Caco-2 (cell line): Measurements from ENCODE around the gene MGP. TPM values are rescaled to one million over a fixed set of nuclear protein-coding genes. Genes with fewer than 3 reads are reported as not detected.

Experiments used
- BruUV-seq: library from RNA; stranded (reverse); fragments of 400-500 nt; replicated peaks from 2 replicates; lab custom pipeline; 2021; lab: Mats Ljungman, UMichigan
- CTCF ChIA-PET: fragments of 300-600 bp; sonication (Branson Sonifier 250); formaldehyde crosslinking; loops from one replicate; lab custom pipeline; 2022; ENCODE audit warnings: antibody characterized with exemption; lab: Charles Lee
- POLR2A ChIA-PET: fragments of 300-600 bp; sonication (Branson Sonifier 250); formaldehyde crosslinking; loops from one replicate; lab custom pipeline; 2022; ENCODE audit warnings: antibody characterized with exemption; lab: Charles Lee
- DNase-seq, 2 experiments: peaks; one replicate each; pipeline versions ENCODE4 v3.0.0 to v3.0.0-alpha.2; 2020 to 2022
- H3K27me3 ChIP-seq: replicated peaks from 2 replicates; pipeline ENCODE4 v1.6.0; 2011; ENCODE audit warnings: low read length; ENCODE audit not compliant: control insufficient read depth, insufficient read depth
- H3K36me3 ChIP-seq: 2 replicates; pipeline ENCODE4 v1.5.1; 2011; ENCODE audit warnings: low read length; ENCODE audit not compliant: control insufficient read depth, insufficient read depth
- H3K4me1 ChIP-seq: fragments of 250-450 bp; sonication (Bioruptor Pico); 2 replicates; pipeline ENCODE4 v1.5.1; 2020; ENCODE audit warnings: mild to moderate bottlenecking
- H3K4me3 ChIP-seq: 2 replicates; pipeline ENCODE4 v1.5.1; 2011; ENCODE audit warnings: low read depth, mild to moderate bottlenecking, control low read depth, low read length
- H3K9me3 ChIP-seq: fragments of 250-450 bp; sonication (Bioruptor Pico); 2 replicates; pipeline ENCODE4 v1.5.1; 2020; ENCODE audit warnings: mild to moderate bottlenecking, moderate library complexity
- H3K27ac Mint-ChIP-seq: one replicate; pipeline ENCODE4 v1.8.0; 2022; ENCODE audit warnings: mixed read lengths; ENCODE audit not compliant: unreplicated experiment
- H3K27me3 Mint-ChIP-seq: one replicate; pipeline ENCODE4 v1.8.0; 2022; ENCODE audit warnings: mixed read lengths; ENCODE audit not compliant: insufficient read depth, unreplicated experiment
- H3K36me3 Mint-ChIP-seq: one replicate; pipeline ENCODE4 v1.8.0; 2022; ENCODE audit warnings: mild to moderate bottlenecking, mixed read lengths; ENCODE audit not compliant: insufficient read depth, unreplicated experiment
- H3K4me1 Mint-ChIP-seq: one replicate; pipeline ENCODE4 v1.8.0; 2022; ENCODE audit warnings: low read depth, mixed read lengths; ENCODE audit not compliant: unreplicated experiment
- H3K4me3 Mint-ChIP-seq: one replicate; pipeline ENCODE4 v1.8.0; 2022; ENCODE audit warnings: mild to moderate bottlenecking, moderate library complexity, mixed read lengths; ENCODE audit not compliant: unreplicated experiment
- H3K9me3 Mint-ChIP-seq: one replicate; pipeline ENCODE4 v1.8.0; 2022; ENCODE audit warnings: mixed read lengths; ENCODE audit not compliant: unreplicated experiment
- intact Hi-C: fragments of 100-400 bp; cut with micrococcal nuclease; formaldehyde crosslinking; loops from one replicate; pipeline ENCODE4 v1.10.0; 2022; ENCODE audit not compliant: unreplicated experiment
- total RNA-seq: library from RNA; stranded (reverse); gene quantifications from 2 replicates; pipeline ENCODE4 v1.2.3, GENCODE V29; 2022
- TF ChIP-seq, protein P1 (sequence below), 2 experiments: fragments of 200-600 bp in 1 of 2; IDR thresholded peaks; 1 replicate in 1 of 2; 2 replicates in 1 of 2; pipeline versions ENCODE4 v1.5.1 to v1.8.0; 2011 to 2022; ENCODE audit warnings: antibody characterized with exemption in 1 of 2, control low read depth in 1 of 2, inconsistent platforms in 1 of 2, low read depth in 1 of 2, low read length in 1 of 2, mild to moderate bottlenecking in 1 of 2, moderate library complexity in 1 of 2; ENCODE audit not compliant: insufficient read depth in 1 of 2, severe bottlenecking in 1 of 2, unreplicated experiment in 1 of 2

Gene MGP
- total RNA-seq, 1 experiment from 2014 or later, result not detected

DNA sequence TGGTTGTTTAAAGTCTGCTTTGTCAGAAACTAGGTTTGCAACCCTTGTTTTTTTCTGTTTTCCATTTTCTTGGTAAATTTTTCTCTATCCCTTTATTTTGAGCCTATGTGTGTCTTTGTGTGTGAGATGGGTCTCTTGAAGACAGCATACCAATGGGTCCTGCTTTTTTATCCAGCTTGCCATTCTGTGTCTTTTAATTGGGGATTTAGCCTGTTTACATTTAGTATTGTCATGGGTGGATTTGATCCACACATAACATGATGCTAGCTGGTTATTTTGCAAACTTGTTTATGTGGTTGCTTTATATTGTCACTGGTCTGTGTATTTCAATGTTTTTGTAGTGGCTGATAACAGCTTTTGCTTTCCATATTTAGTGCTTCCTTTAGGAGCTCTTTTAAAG, 25.2 kb downstream of the MGP start:
- TF ChIP-seq, protein P1, sequence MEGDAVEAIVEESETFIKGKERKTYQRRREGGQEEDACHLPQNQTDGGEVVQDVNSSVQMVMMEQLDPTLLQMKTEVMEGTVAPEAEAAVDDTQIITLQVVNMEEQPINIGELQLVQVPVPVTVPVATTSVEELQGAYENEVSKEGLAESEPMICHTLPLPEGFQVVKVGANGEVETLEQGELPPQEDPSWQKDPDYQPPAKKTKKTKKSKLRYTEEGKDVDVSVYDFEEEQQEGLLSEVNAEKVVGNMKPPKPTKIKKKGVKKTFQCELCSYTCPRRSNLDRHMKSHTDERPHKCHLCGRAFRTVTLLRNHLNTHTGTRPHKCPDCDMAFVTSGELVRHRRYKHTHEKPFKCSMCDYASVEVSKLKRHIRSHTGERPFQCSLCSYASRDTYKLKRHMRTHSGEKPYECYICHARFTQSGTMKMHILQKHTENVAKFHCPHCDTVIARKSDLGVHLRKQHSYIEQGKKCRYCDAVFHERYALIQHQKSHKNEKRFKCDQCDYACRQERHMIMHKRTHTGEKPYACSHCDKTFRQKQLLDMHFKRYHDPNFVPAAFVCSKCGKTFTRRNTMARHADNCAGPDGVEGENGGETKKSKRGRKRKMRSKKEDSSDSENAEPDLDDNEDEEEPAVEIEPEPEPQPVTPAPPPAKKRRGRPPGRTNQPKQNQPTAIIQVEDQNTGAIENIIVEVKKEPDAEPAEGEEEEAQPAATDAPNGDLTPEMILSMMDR (IDR thresholded peaks at IDR 0.05; ENCODE audit: insufficient read depth in 1 of 2, low read depth in 1 of 2, low read length in 1 of 2, severe bottlenecking in 1 of 2, unreplicated experiment in 1 of 2), result no peak
- Mint-ChIP-seq H3K27me3 (peaks cover 21% of the 10 kb centered on the region), H3K9me3 (peaks cover 30% of the 10 kb centered on the region), H3K36me3 (no peaks in the 10 kb centered on the region), H3K4me1 (no peaks in the 10 kb centered on the region), H3K27ac (no peak overlapping the region), H3K4me3 (no peak overlapping the region)
- Histone ChIP-seq H3K36me3 (no peaks in the 10 kb centered on the region), H3K27me3 (no peaks in the 10 kb centered on the region), H3K4me3 (no peak overlapping the region), H3K4me1 (no peaks in the 10 kb centered on the region), H3K9me3 (peaks cover 7% of the 10 kb centered on the region)
- no peak for DNase-seq
- CTCF ChIA-PET, result no interaction called here
- POLR2A ChIA-PET, result no interaction called here
- no TSS peak for BruUV-seq
- intact Hi-C loops, result no loop called here

DNA sequence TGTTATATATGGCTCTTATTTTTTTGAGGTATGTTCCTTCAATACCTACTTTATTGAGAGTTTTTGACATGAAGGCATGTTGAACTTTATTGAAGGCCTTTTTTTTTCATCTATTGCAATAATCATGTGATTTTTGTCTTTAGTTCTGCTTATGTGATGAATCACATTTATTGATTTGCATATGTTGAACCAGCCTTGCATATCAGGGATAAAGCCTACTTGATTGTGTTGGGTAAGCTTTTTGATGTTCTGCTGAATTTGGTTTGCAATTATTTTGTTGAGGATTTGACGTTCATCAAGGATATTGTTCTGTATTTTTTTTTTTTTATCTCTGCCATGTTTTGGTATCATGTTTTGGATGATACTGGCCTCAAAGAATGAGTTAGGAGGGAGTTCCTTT, 27.1 kb downstream of the MGP start:
- H3K36me3 ChIP-seq, result no peaks in the 10 kb centered on the region
- POLR2A ChIA-PET, result no interaction called here
- no TSS peak for BruUV-seq
- Mint-ChIP-seq H3K27ac (no peak overlapping the region), H3K4me3 (no peak overlapping the region), H3K27me3 (peaks cover 17% of the 10 kb centered on the region), H3K9me3 (peaks cover 30% of the 10 kb centered on the region), H3K4me1 (no peaks in the 10 kb centered on the region), H3K36me3 (no peaks in the 10 kb centered on the region)
- DNase-seq, result no peak
- no peaks in the 10 kb centered on the region for H3K27me3 ChIP-seq
- TF ChIP-seq, protein P1 (IDR thresholded peaks at IDR 0.05; ENCODE audit: insufficient read depth in 1 of 2, low read depth in 1 of 2, low read length in 1 of 2, severe bottlenecking in 1 of 2, unreplicated experiment in 1 of 2), result no peak
- no peaks in the 10 kb centered on the region for H3K4me1 ChIP-seq
- H3K4me3 ChIP-seq, result no peak overlapping the region
- intact Hi-C loops, result no loop called here
- peaks cover 7% of the 10 kb centered on the region for H3K9me3 ChIP-seq
- CTCF ChIA-PET, result no interaction called here

DNA sequence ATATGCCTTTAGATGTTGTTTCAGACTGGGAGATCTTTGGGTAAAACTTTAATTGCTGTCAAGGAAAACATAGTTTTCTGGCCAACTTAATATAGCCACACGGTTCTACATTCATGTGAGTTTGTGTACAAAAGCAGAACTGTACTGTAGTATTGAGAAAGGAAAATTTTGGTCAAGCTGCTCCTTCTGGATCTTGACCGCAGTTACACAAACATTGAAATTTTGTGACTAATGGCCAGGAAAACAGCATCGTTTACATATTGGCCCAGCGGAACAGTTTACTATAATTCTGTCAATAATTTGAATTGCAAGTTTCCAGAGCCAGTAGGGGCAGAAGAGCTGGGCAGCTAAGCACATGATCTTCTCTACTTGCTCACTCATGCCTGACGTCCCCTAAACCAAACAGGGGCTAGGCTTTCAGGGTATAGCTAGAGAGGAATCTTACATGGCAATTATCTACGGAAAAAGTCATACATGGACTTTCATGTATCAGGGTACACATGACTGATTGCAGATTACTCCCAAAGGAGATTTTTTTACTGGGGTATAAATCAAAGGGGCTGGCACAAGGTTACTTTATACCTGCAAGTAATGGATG, 31.0 kb downstream of the MGP start:
- Mint-ChIP-seq H3K27ac (no peak overlapping the region), H3K27me3 (peaks cover 19% of the 10 kb centered on the region), H3K36me3 (no peaks in the 10 kb centered on the region), H3K4me3 (no peak overlapping the region), H3K9me3 (peaks cover 18% of the 10 kb centered on the region), H3K4me1 (no peaks in the 10 kb centered on the region)
- TF ChIP-seq, protein P1 (IDR thresholded peaks at IDR 0.05; ENCODE audit: insufficient read depth in 1 of 2, low read depth in 1 of 2, low read length in 1 of 2, severe bottlenecking in 1 of 2, unreplicated experiment in 1 of 2), result no peak
- Histone ChIP-seq H3K4me3 (no peak overlapping the region), H3K27me3 (no peaks in the 10 kb centered on the region), H3K4me1 (no peaks in the 10 kb centered on the region), H3K36me3 (no peaks in the 10 kb centered on the region), H3K9me3 (peaks cover 4% of the 10 kb centered on the region; the same call in 1 of the 2 replicates)
- intact Hi-C loops, result no loop called here
- DNase-seq, result no peak
- no TSS peak for BruUV-seq
- ChIA-PET CTCF (no interaction called here), POLR2A (no interaction called here)
